ENCODE measurements around the gene GPX7. TPM values are rescaled to one million over a fixed set of nuclear protein-coding genes. Genes with fewer than 3 reads are reported as not detected.

GPX7 gene
- total and polyA plus RNA-seq, 2 of the 4 experiments (the other 2 are of a cell fraction) = 3.4 to 3.8 TPM

GRCh38 chr1:52572387-52572786 lies 29.8 kb upstream of the GPX7 start:
- no peak overlapping the region for H2AK9ac ChIP-seq (replicated peaks; ENCODE audit: low read depth, low read length, poor library complexity)
- ChIA-PET CTCF (interaction anchor here (0.6 kb wide), 1 partner anchor 1146 kb away, joined by 3 read pairs; no protein-coding TSS in a partner anchor), POLR2A (ENCODE audit: unreplicated experiment) (no interaction called here)
- no peak overlapping the region for H2BK5ac ChIP-seq (ENCODE audit: low read depth, low read length, poor library complexity, severe bottlenecking)
- ATAC-seq (ENCODE audit: low read depth) (no peak), DNase-seq (no peak)
- BruUV-seq (replicated peaks) = no TSS peak
- no peak overlapping the region for H3K23ac ChIP-seq (ENCODE audit: low read depth, low read length)
- no peaks in the 10 kb centered on the region for H3K9me3 ChIP-seq (ENCODE audit: control insufficient read depth, insufficient read depth, low read length)
- no peaks in the 10 kb centered on the region for H3K36me3 ChIP-seq (ENCODE audit: control insufficient read depth, insufficient read depth, low read length)
- peaks cover 2% of the 10 kb centered on the region; the same call in 1 of the 2 replicates for H3K27me3 ChIP-seq (ENCODE audit: control insufficient read depth, insufficient read depth, low read length)
- dilution Hi-C loops (cut with HindIII; ENCODE audit: low sequenced_read_pairs, unreplicated experiment) (no loop called here), intact Hi-C loops (cut with micrococcal nuclease) (no loop called here), in situ Hi-C loops (cut with MboI; ENCODE audit: low sequenced_read_pairs) (no loop called here)
- no peak overlapping the region for H2BK20ac ChIP-seq (ENCODE audit: low read depth, low read length)
- H3K4me2 ChIP-seq (ENCODE audit: low read depth, low read length) = no peak overlapping the region
- peaks cover 7% of the 10 kb centered on the region for H3K4me1 ChIP-seq (ENCODE audit: control insufficient read depth, insufficient read depth, low read length)
- 0 out of 2 replicates have a peak, but pooled peaks cover 5% of the 10 kb centered on the region for H3K9me1 ChIP-seq (ENCODE audit: insufficient read depth, low read length)
- 75% methylated on average over 4 of the region's 4 CpGs; no CpG with 5 or more reads in 1 of the 2 experiments for WGBS, 2 experiments (ENCODE audit: extremely low coverage in 2 of 2, insufficient read length in 1 of 2)
- no peak overlapping the region for H3K56ac ChIP-seq (ENCODE audit: extremely low read depth, insufficient read depth, low read length)
- H3K27ac ChIP-seq (ENCODE audit: insufficient read depth, low read length) = no peak overlapping the region
- no peak overlapping the region for H3K18ac ChIP-seq (ENCODE audit: low read depth, low read length)
- no peak overlapping the region for H4K5ac ChIP-seq (ENCODE audit: low read depth, low read length)
- H2BK15ac ChIP-seq (ENCODE audit: low read depth, low read length) = no peak overlapping the region
- H4K8ac ChIP-seq (ENCODE audit: low read depth in 2 of 2, low read length in 2 of 2) = no peak overlapping the region
- TF ChIP-seq CEBPB (IDR thresholded peaks at IDR 0.05; ENCODE audit: low read depth, low read length) = no peak
- no peak for TF ChIP-seq USF2 (IDR thresholded peaks at IDR 0.05; ENCODE audit: low read depth, low read length)
- TF ChIP-seq MAZ (IDR thresholded peaks at IDR 0.05; ENCODE audit: borderline replicate concordance, low read depth, low read length) = no peak
- TF ChIP-seq CHD1 (IDR thresholded peaks at IDR 0.05; ENCODE audit: low read depth, low read length) = no peak
- no peak for TF ChIP-seq SMC3 (IDR thresholded peaks at IDR 0.05; ENCODE audit: low read depth, low read length)
- TF ChIP-seq MAFK (IDR thresholded peaks at IDR 0.05; ENCODE audit: low read depth, low read length) = no peak
- no peak for TF ChIP-seq MXI1 (IDR thresholded peaks at IDR 0.05; ENCODE audit: borderline replicate concordance, low read depth, low read length)
- TF ChIP-seq POLR2A (IDR thresholded peaks at IDR 0.05; ENCODE audit: low read depth, low read length) = no peak
- no peak for TF ChIP-seq BHLHE40 (IDR thresholded peaks at IDR 0.05; ENCODE audit: low read depth, low read length)
- TF ChIP-seq RFX5 (IDR thresholded peaks at IDR 0.05; ENCODE audit: low read depth, low read length) = no peak
- H4K91ac ChIP-seq (ENCODE audit: insufficient read depth, low read depth, low read length) = no peak overlapping the region
- H3K79me1 ChIP-seq (ENCODE audit: low read depth in 1 of 2, low read length in 2 of 2) = no peaks in the 10 kb centered on the region
- H3K4me3 ChIP-seq (ENCODE audit: insufficient read depth, low read depth, low read length) = no peak overlapping the region
- no peaks in the 10 kb centered on the region for H4K20me1 ChIP-seq (ENCODE audit: insufficient read depth, low read length)
- no peak overlapping the region for H3K14ac ChIP-seq (replicated peaks; ENCODE audit: low read depth, low read length)
- no peak overlapping the region for H3K4ac ChIP-seq (ENCODE audit: low read depth, low read length)
- H2AK5ac ChIP-seq (ENCODE audit: low read depth, low read length) = no peak overlapping the region
- no peak overlapping the region for H2AFZ ChIP-seq (replicated peaks; ENCODE audit: low read length, poor library complexity)
- no peak overlapping the region for H2BK120ac ChIP-seq (ENCODE audit: low read depth, low read length)
- H3K9ac ChIP-seq (ENCODE audit: low read depth, low read length) = no peak overlapping the region
